ENCODE data around the gene FBF1.

DNA sequence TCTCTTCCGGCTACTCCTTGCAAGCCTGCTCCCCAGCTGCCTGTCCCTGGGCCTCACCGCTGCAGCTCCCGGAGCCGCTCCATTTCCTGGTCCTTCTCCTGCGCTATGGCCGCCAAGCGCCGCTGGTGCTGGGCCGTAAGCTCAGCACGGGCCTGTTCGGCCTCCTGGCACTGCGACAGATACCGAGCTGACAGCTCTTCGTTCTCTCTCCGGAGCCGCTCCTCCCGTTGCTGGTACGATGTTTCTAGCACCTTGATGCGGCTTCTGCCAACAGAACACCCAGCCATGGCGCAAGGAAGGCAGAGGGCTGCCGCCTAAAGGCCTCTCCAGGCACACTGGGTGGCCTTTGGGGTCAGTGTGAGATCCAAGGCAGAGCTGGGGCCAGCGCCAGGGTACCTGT is 21.2 kb downstream of the FBF1 start:
- TF ChIP-seq, protein P1, sequence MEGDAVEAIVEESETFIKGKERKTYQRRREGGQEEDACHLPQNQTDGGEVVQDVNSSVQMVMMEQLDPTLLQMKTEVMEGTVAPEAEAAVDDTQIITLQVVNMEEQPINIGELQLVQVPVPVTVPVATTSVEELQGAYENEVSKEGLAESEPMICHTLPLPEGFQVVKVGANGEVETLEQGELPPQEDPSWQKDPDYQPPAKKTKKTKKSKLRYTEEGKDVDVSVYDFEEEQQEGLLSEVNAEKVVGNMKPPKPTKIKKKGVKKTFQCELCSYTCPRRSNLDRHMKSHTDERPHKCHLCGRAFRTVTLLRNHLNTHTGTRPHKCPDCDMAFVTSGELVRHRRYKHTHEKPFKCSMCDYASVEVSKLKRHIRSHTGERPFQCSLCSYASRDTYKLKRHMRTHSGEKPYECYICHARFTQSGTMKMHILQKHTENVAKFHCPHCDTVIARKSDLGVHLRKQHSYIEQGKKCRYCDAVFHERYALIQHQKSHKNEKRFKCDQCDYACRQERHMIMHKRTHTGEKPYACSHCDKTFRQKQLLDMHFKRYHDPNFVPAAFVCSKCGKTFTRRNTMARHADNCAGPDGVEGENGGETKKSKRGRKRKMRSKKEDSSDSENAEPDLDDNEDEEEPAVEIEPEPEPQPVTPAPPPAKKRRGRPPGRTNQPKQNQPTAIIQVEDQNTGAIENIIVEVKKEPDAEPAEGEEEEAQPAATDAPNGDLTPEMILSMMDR (conservative IDR thresholded peaks at IDR 0.05; ENCODE audit: low read length) = no peak
- no peak for TF ChIP-seq EZH2phosphoT487 (IDR thresholded peaks at IDR 0.05; ENCODE audit: borderline replicate concordance)
